Epidermal melanocyte (primary cell): Measurements from ENCODE around the gene HOMER1.
"Not testable (repeated sequence)": the region's sequence is repeated elsewhere in the genome, so short reads cannot be mapped to it uniquely, and the experiment has no call there.

Experiments
- DNase-seq: peaks from one replicate; pipeline ENCODE4 v3.0.0; 2011; ENCODE audit warnings: low spot score; ENCODE audit not compliant: insufficient read length

Gene HOMER1

GRCh38 chr5:79517601-79518000 lies 3.7 kb upstream of the HOMER1 start:
- no peak for DNase-seq

- DNase-seq: no peak
Observed at GRCh38 chr5:79516986-79517385, 3.1 kb upstream of the HOMER1 start.

- not testable (repeated sequence) for DNase-seq
Observed at GRCh38 chr5:79516331-79516730, 2.4 kb upstream of the HOMER1 start.

- peak; percentile 71 for DNase-seq
Observed at GRCh38 chr5:79514391-79515105, 614 bp upstream of the HOMER1 start.

GRCh38 chr5:79513308-79513703 lies 628 bp downstream of the HOMER1 start:
- DNase-seq: no peak

- DNase-seq: no peak
Observed at GRCh38 chr5:79512471-79513307, 1.2 kb downstream of the HOMER1 start.

GRCh38 chr5:79512049-79512448 lies 1.9 kb downstream of the HOMER1 start:
- no peak for DNase-seq

GRCh38 chr5:79510638-79511037 lies 3.3 kb downstream of the HOMER1 start:
- DNase-seq: no peak

GRCh38 chr5:79509244-79509885 lies 4.6 kb downstream of the HOMER1 start:
- DNase-seq: no peak

GRCh38 chr5:79508794-79509193 lies 5.1 kb downstream of the HOMER1 start:
- no peak for DNase-seq

- DNase-seq: no peak
Observed at GRCh38 chr5:79508354-79508753, 5.6 kb downstream of the HOMER1 start.

- DNase-seq: no peak
Observed at GRCh38 chr5:79507251-79508205, 6.4 kb downstream of the HOMER1 start.

GRCh38 chr5:79505138-79505537 lies 8.8 kb downstream of the HOMER1 start:
- no peak for DNase-seq

GRCh38 chr5:79503794-79504495 lies 10.0 kb downstream of the HOMER1 start:
- DNase-seq: no peak

- no peak for DNase-seq
Observed at GRCh38 chr5:79499640-79500273, 14.2 kb downstream of the HOMER1 start.

GRCh38 chr5:79495311-79495710 lies 18.6 kb downstream of the HOMER1 start:
- no peak for DNase-seq

- DNase-seq: no peak
Observed at GRCh38 chr5:79493596-79494345, 20.2 kb downstream of the HOMER1 start.

GRCh38 chr5:79491690-79492317 lies 22.1 kb downstream of the HOMER1 start:
- DNase-seq: no peak
